Right renal cortex interstitium (tissue), 3 donors: ENCODE results near the gene ZNF646. TPM values are rescaled to one million over a fixed set of nuclear protein-coding genes. Genes with fewer than 3 reads are reported as not detected.

ENCODE experiments used
- DNase-seq, 3 donors: peaks; one replicate each; pipeline ENCODE4 v3.0.0-alpha.2; 2013; ENCODE audit warnings: low read depth in 3 of 3, low spot score in 2 of 3
- polyA plus RNA-seq, 3 donors: library from polyadenylated mRNA; unstranded; fragments of 120-200 nt; gene quantifications; one replicate each; pipeline ENCODE4 v1.2.1, GENCODE V29; 2013; ENCODE audit not compliant: insufficient read length in 3 of 3

ZNF646 gene
- polyA plus RNA-seq, 3 donors: 10.8 to 11.9 (median 11.7) TPM

GRCh38 chr16:31082368-31083045 is 8.3 kb downstream of the ZNF646 start:
- no peak for DNase-seq

GRCh38 chr16:31083081-31083480 is 8.9 kb downstream of the ZNF646 start:
- no peak for DNase-seq

GRCh38 chr16:31083556-31083955 is 9.3 kb downstream of the ZNF646 start:
- no peak for DNase-seq

- DNase-seq: no peak
Observed at GRCh38 chr16:31083981-31084380, 9.8 kb downstream of the ZNF646 start.

- DNase-seq: no peak
Observed at GRCh38 chr16:31084584-31085302, 10.5 kb downstream of the ZNF646 start.

GRCh38 chr16:31085411-31085810 is 11.2 kb downstream of the ZNF646 start:
- no peak for DNase-seq

GRCh38 chr16:31085873-31086628 is 11.8 kb downstream of the ZNF646 start:
- DNase-seq: no peak

- DNase-seq: no peak
Observed at GRCh38 chr16:31086629-31086906, 12.3 kb downstream of the ZNF646 start.

- DNase-seq: no peak
Observed at GRCh38 chr16:31087481-31087880, 13.3 kb downstream of the ZNF646 start.

GRCh38 chr16:31087971-31088370 is 13.7 kb downstream of the ZNF646 start:
- no peak for DNase-seq

- DNase-seq: no peak
Observed at GRCh38 chr16:31088459-31089183, 14.4 kb downstream of the ZNF646 start, which contains the start of gene PRSS53. Gene PRSS53 (minus strand): TSS chr16:31088943. CDS start chr16:31088809, 134 bp downstream.

GRCh38 chr16:31089199-31089598 is 15.0 kb downstream of the ZNF646 start:
- DNase-seq: no peak

GRCh38 chr16:31090540-31090939 is 16.3 kb downstream of the ZNF646 start:
- no peak for DNase-seq

- DNase-seq: no peak
Observed at GRCh38 chr16:31092330-31092729, 18.1 kb downstream of the ZNF646 start.

- DNase-seq: no peak
Observed at GRCh38 chr16:31093132-31093703, 19.0 kb downstream of the ZNF646 start.

- DNase-seq: no peak
Observed at GRCh38 chr16:31094088-31094423, 19.8 kb downstream of the ZNF646 start.

GRCh38 chr16:31094424-31095120 is 20.4 kb downstream of the ZNF646 start, which contains the start of gene VKORC1:
Gene VKORC1 (minus strand): TSS chr16:31094797. CDS start chr16:31094729, 68 bp downstream.
- DNase-seq: peak; percentile 67 to 86 (median 75)

- no peak for DNase-seq
Observed at GRCh38 chr16:31099860-31100638, 25.8 kb downstream of the ZNF646 start.
